ENCODE data around the gene ZNF76.

ZNF76 gene

DNA sequence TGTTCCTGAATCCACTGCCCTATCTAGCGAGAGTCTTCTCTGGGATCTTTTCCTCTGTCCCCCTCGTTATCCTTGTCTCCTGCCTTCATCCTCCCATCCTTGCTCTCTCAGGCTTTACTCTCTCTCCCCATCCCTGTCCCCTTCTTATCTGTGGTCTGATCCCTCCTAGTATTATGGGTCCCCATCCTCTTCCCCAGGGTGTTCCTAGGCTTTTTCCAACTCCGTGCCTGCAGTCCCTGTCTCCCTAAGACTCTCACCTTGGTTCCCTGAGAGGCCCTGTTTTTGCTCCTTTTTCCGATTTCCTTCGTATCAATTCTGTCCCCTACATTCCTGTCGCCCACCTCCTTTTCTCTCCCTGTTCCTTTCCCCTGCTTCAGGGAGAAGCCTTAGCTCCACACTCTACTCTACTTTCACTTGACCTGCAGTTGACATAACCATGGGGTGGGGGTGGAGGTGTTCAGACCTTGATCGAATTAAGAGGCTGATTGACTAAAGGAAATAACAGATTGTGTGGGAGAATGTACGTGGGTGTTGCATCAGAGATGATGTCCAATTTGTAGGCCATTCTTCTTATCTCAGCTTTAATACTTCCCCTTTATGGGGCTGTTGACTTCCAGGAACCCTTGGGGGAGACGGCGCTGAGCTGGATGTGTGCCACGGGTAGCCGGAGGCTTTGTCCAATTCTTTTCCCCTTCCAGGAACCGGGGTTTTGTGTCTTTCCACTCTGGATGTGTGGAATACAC is 83.7 kb downstream of the ZNF76 start:
- TF ChIP-seq CREB1 (IDR thresholded peaks at IDR 0.05; ENCODE audit: low read depth) = no peak
- TF ChIP-seq, protein P1, sequence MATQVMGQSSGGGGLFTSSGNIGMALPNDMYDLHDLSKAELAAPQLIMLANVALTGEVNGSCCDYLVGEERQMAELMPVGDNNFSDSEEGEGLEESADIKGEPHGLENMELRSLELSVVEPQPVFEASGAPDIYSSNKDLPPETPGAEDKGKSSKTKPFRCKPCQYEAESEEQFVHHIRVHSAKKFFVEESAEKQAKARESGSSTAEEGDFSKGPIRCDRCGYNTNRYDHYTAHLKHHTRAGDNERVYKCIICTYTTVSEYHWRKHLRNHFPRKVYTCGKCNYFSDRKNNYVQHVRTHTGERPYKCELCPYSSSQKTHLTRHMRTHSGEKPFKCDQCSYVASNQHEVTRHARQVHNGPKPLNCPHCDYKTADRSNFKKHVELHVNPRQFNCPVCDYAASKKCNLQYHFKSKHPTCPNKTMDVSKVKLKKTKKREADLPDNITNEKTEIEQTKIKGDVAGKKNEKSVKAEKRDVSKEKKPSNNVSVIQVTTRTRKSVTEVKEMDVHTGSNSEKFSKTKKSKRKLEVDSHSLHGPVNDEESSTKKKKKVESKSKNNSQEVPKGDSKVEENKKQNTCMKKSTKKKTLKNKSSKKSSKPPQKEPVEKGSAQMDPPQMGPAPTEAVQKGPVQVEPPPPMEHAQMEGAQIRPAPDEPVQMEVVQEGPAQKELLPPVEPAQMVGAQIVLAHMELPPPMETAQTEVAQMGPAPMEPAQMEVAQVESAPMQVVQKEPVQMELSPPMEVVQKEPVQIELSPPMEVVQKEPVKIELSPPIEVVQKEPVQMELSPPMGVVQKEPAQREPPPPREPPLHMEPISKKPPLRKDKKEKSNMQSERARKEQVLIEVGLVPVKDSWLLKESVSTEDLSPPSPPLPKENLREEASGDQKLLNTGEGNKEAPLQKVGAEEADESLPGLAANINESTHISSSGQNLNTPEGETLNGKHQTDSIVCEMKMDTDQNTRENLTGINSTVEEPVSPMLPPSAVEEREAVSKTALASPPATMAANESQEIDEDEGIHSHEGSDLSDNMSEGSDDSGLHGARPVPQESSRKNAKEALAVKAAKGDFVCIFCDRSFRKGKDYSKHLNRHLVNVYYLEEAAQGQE (IDR thresholded peaks at IDR 0.05; ENCODE audit: low read depth) = no peak
- TF ChIP-seq EP300 (IDR thresholded peaks at IDR 0.05; ENCODE audit: borderline replicate concordance) = no peak
- no peak for TF ChIP-seq EGR1 (IDR thresholded peaks at IDR 0.05)
- no peak for TF ChIP-seq TEAD4 (IDR thresholded peaks at IDR 0.05)
- no peak for TF ChIP-seq YY1 (IDR thresholded peaks at IDR 0.05; ENCODE audit: low read depth)
- TF ChIP-seq TCF12 (IDR thresholded peaks at IDR 0.05; ENCODE audit: low read depth) = no peak
- TF ChIP-seq TAF1 (IDR thresholded peaks at IDR 0.05; ENCODE audit: low read depth) = no peak
- no peak for TF ChIP-seq ZBTB7A (IDR thresholded peaks at IDR 0.05; ENCODE audit: low read depth)
- TF ChIP-seq, protein P2, sequence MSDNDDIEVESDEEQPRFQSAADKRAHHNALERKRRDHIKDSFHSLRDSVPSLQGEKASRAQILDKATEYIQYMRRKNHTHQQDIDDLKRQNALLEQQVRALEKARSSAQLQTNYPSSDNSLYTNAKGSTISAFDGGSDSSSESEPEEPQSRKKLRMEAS (IDR thresholded peaks at IDR 0.05) = no peak
- no peak for TF ChIP-seq USF1 (IDR thresholded peaks at IDR 0.05)
- no peak for TF ChIP-seq NFIC (IDR thresholded peaks at IDR 0.05)
- no peak for TF ChIP-seq CEBPB (IDR thresholded peaks at IDR 0.05)

GRCh38 chr6:35343835-35344550 is 84.5 kb downstream of the ZNF76 start:
- TF ChIP-seq, protein P2 (IDR thresholded peaks at IDR 0.05) = no peak
- TF ChIP-seq TCF12 (IDR thresholded peaks at IDR 0.05; ENCODE audit: low read depth) (no peak), YY1 (IDR thresholded peaks at IDR 0.05; ENCODE audit: low read depth) (no peak), NFIC (IDR thresholded peaks at IDR 0.05) (no peak), ZBTB7A (IDR thresholded peaks at IDR 0.05; ENCODE audit: low read depth) (no peak), TAF1 (IDR thresholded peaks at IDR 0.05; ENCODE audit: low read depth) (no peak), EP300 (IDR thresholded peaks at IDR 0.05; ENCODE audit: borderline replicate concordance) (no peak), CREB1 (IDR thresholded peaks at IDR 0.05; ENCODE audit: low read depth) (no peak), FOXM1 (IDR thresholded peaks at IDR 0.05; ENCODE audit: borderline replicate concordance, low read depth) (no peak), EGR1 (IDR thresholded peaks at IDR 0.05) (no peak), TEAD4 (IDR thresholded peaks at IDR 0.05) (no peak), USF1 (IDR thresholded peaks at IDR 0.05) (no peak), CEBPB (IDR thresholded peaks at IDR 0.05) (no peak), RAD21 (IDR thresholded peaks at IDR 0.05; ENCODE audit: low read depth) (no peak)
- TF ChIP-seq, protein P1 (IDR thresholded peaks at IDR 0.05; ENCODE audit: low read depth) = no peak
